HepG2 (cell line): ENCODE measurements around the gene PMIS2. TPM values are rescaled to one million over a fixed set of nuclear protein-coding genes. Genes with fewer than 3 reads are reported as not detected.

Source experiments
- ELF1 ChIP-seq: sonication (generic); formaldehyde crosslinking; IDR thresholded peaks from 2 replicates; pipeline ENCODE4 v1.4.0; 2020; ENCODE audit warnings: missing genetic modification reagents
- GATAD1 ChIP-seq: IDR thresholded peaks from 2 replicates; pipeline ENCODE4 v1.6.1; 2016; ENCODE audit warnings: missing genetic modification reagents, missing compliant biosample characterization
- MEIS2 ChIP-seq: sonication (generic); formaldehyde crosslinking; IDR thresholded peaks from 2 replicates; pipeline ENCODE4 v1.9.0; 2021; ENCODE audit warnings: mild to moderate bottlenecking, missing genetic modification reagents
- MIER3 ChIP-seq: IDR thresholded peaks from 2 replicates; pipeline ENCODE4 v1.6.1; 2016; ENCODE audit warnings: missing compliant biosample characterization, borderline replicate concordance
- POLR2AphosphoS5 ChIP-seq: IDR thresholded peaks from 2 replicates; pipeline ENCODE4 v1.6.1; 2012; ENCODE audit warnings: low read depth, low read length
- THRA ChIP-seq: sonication (generic); formaldehyde crosslinking; IDR thresholded peaks from 2 replicates; pipeline ENCODE4 v1.4.0; 2020; ENCODE audit warnings: missing genetic modification reagents, borderline replicate concordance
- polyA plus RNA-seq, 8 experiments: library from polyadenylated mRNA; depleted of rRNA in 3 of 8; stranded (reverse) in 7 of 8; unstranded in 1 of 8; fragments of >200 nt; fragmentation: Illumina TruSeq in 4 of 8; extraction: Trizol in 4 of 8; gene quantifications; 2 replicates each; pipeline versions ENCODE4 v1.2.1 to v1.2.3, GENCODE V29; 2011 to 2016; ENCODE audit warnings: low read depth in 4 of 8, missing spikeins in 1 of 8, mixed read lengths in 1 of 8; ENCODE audit not compliant: insufficient read depth in 1 of 8
- total RNA-seq, 5 experiments: library from RNA; depleted of rRNA; stranded (reverse); fragments of >200 nt; fragmentation: Illumina TruSeq; extraction: Trizol; gene quantifications; 2 replicates each; pipeline ENCODE4 v1.2.3, GENCODE V29; 2016; ENCODE audit warnings: low read depth in 1 of 5
- TF ChIP-seq, protein P1 (sequence below): sonication (generic); formaldehyde crosslinking; IDR thresholded peaks from 2 replicates; pipeline ENCODE4 v1.9.0; 2021; ENCODE audit warnings: missing genetic modification reagents, borderline replicate concordance
- TF ChIP-seq, protein P2 (sequence below): IDR thresholded peaks from 2 replicates; pipeline ENCODE4 v1.6.1; 2012; ENCODE audit warnings: inconsistent platforms

The PMIS2 gene
- total and polyA plus RNA-seq, 2 of the 13 experiments (the other 11 are each of a cell fraction or from before 2014, with no cell fraction given), result not detected

DNA sequence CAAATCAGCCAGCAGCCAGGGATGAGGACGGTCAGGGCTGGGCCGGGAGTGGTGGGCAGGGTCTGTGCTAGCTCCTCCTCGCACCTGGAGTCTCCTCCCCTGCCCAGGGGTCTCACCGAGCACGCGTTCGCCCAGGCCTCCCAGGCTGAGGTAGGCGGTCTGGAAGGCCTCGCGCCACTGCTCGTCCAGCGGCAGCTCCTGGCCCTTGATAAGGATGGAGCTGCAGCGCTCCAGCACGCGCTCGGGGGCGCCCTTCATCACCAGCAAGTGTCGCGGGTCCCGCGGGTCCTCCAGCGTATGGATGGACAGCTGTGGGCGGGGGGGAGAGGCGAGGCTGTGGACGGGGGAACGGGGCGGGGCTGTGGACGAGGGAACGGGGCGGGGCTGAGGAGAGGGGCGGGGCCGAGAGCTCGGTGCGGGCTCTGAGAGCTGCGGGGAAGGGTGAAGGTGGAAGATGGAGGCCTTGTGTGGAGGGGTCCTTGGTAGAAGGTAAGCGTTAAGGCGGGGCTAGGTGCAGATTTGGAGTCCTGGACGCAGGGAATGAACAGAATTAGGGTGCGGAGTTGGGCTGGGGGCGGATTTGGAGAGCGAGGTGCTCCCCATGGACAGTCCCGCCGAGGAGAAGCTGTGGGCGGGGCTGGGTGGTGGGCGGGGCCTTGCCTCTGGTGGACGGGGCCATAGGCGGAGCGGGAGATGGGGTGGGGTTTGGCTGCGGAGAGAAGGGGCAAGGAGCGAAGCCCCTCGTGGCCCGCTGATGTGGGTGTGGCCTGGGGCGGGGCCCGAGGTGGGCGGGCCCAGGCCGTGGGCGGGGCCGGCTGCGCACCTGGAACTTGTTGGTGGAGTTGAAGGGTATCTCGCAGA is 28.2 kb upstream of the PMIS2 start (continued):
- TF ChIP-seq THRA (CRISPR knock-in tag) (no peak), MIER3 (CRISPR knock-in tag) (no peak), POLR2AphosphoS5 (no peak), GATAD1 (CRISPR knock-in tag) (no peak), ELF1 (CRISPR knock-in tag) (no peak), MEIS2 (CRISPR knock-in tag) (no peak)
- TF ChIP-seq, protein P1, sequence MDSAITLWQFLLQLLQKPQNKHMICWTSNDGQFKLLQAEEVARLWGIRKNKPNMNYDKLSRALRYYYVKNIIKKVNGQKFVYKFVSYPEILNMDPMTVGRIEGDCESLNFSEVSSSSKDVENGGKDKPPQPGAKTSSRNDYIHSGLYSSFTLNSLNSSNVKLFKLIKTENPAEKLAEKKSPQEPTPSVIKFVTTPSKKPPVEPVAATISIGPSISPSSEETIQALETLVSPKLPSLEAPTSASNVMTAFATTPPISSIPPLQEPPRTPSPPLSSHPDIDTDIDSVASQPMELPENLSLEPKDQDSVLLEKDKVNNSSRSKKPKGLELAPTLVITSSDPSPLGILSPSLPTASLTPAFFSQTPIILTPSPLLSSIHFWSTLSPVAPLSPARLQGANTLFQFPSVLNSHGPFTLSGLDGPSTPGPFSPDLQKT (CRISPR knock-in tag), result no peak
- TF ChIP-seq, protein P2, sequence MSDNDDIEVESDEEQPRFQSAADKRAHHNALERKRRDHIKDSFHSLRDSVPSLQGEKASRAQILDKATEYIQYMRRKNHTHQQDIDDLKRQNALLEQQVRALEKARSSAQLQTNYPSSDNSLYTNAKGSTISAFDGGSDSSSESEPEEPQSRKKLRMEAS, result peak; percentile 65
